HG02588 (cell line): Measurements from ENCODE around the gene GAD1.

Experiments used
- ATAC-seq: cut with Tn5 transposase; IDR thresholded peaks from one replicate; pipeline ENCODE4 v1.9.1; 2021; ENCODE audit warnings: mild to moderate bottlenecking, moderate library complexity; ENCODE audit not compliant: unreplicated experiment

GAD1 gene

DNA sequence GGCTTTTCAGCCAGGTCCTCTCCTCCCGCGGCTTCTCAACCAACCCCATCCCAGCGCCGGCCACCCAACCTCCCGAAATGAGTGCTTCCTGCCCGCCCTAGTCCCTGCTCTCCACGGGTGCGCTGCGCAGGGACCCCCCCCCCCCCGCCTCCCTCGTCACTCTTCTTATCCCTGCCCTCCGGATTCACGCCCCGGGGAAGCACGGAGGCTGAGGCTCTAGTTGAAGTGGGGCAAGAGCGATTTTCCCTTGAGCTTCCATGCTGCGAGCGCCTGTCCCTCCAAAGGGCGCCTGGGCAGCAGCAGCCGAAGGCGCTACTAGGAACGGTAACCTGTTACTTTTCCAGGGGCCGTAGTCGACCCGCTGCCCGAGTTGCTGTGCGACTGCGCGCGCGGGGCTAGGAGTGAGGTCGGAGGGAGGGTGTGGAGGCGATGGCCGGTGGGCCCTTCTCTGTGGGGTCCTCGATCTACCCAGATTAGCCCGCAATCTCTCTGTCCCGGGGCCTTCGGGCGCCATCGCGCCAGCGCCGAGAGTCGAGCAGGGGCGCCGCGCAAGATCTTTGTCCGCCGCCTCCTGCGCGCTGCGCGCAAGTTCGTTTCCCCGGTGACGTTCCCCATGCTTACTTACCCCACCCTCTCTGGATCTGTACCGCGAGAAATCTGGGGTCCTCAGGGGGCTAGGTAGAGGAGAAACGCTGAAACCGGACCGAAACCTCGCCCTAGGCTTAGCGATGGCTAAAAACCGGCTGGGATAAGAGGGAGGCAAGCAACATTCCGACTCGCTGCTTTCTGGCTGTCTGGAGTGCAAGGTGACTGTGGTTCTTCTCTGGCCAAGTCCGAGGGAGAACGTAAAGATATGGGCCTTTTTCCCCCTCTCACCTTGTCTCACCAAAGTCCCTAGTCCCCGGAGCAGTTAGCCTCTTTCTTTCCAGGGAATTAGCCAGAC lies 677 bp downstream of the GAD1 start:
- ATAC-seq, result no peak

DNA sequence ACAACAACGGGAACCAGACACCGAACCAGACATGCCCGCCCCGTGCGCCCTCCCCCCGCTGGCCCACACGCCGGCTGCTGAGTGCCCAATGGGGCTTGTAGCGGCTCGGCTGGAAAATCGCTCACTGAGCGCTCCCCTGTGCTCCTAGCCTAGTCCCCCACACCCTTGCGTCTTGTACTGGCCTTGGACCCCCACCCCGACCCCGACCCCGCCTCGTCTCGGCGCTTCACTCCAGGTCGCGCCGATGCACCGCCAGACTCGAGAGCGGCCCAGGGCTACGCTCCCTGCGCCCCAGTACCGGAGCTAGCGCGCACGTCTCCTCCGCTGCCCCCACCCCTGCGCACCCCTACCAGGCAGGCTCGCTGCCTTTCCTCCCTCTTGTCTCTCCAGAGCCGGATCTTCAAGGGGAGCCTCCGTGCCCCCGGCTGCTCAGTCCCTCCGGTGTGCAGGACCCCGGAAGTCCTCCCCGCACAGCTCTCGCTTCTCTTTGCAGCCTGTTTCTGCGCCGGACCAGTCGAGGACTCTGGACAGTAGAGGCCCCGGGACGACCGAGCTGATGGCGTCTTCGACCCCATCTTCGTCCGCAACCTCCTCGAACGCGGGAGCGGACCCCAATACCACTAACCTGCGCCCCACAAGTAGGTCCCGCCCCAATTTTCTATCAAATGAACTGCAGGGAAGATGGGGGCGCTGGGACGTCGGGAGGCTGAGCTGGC lies 1.5 kb downstream of the GAD1 start:
- no peak for ATAC-seq

DNA sequence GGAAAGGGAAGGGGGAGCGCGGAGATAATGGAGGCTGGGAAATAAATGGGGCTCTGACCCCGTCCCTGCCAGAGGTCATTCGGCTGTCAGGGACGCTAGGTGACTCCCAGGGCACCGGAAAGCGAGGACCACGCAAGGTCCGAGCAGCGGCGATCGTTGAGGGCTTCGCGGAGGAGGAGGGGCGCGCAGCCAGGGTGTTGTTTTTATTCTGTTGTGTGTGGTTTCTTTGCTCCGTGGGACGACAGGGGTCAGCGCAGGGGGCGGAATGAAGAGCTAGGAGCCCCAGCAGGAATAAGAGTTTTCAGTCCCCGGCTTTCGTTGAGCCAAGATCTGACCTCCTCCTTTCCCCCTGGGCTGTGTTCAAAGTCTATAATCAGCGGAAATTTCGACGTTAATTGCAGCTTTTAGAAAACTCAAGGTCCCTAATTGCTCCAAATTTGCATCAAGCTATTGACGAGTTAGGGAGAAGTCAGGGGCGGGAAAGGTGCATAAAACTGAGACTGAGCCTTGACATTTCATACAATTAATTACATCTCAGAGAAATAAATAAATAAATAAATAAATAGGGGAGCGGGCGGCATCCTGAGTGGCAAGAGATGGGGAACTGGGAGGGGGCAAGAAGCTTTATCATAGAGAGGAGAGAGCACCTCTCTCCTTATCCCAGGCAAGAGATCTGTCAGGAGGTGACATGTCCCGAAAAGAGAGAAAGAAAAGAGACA lies 2.2 kb downstream of the GAD1 start:
- ATAC-seq, result no peak

DNA sequence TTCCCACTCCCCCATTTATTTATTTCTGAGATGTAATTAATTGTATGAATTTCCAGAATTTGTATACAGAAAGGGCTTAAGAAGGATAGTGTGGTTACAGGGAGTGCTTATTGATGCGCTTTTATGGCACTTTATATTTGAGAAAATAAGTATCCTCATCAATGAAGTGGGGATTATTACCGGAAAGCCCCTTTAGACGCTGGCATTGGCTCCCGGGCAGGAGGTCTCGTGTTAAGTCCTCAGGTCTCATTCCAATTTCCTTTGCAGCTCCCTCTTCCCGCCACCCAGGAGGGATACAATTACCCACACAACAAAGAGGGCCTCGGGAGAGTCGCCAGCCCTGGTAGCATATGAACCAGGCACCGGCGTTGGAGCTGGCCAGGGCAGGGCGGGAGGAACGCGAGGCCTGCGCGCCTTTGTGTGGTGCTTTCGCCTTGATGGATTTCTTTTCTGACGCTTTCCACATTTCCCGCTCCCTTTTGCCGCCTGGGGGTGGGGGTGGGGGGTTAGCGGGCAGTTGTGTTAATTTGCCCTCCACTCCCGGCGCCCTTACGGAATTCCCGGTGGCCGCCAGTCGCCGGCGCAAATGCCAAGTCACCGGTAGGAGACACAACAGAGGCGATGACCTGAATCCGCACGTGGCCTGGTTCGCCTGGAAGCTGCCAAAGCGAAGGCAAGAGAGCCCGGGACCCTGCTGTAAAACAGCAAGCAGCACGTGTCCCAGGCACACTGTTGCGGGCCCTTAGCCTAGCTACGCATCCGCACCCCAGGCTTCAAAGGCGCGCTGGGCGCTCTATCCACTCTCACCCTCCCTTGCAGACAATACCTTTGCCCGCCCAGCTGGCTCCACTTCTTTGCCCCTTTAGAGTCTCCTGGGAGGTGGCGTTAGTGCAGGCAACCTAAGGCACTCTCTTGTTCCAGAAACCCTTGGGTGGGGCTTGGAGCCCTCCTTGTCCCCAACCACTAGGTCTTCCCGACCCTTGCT lies 3.3 kb downstream of the GAD1 start:
- no peak for ATAC-seq

DNA sequence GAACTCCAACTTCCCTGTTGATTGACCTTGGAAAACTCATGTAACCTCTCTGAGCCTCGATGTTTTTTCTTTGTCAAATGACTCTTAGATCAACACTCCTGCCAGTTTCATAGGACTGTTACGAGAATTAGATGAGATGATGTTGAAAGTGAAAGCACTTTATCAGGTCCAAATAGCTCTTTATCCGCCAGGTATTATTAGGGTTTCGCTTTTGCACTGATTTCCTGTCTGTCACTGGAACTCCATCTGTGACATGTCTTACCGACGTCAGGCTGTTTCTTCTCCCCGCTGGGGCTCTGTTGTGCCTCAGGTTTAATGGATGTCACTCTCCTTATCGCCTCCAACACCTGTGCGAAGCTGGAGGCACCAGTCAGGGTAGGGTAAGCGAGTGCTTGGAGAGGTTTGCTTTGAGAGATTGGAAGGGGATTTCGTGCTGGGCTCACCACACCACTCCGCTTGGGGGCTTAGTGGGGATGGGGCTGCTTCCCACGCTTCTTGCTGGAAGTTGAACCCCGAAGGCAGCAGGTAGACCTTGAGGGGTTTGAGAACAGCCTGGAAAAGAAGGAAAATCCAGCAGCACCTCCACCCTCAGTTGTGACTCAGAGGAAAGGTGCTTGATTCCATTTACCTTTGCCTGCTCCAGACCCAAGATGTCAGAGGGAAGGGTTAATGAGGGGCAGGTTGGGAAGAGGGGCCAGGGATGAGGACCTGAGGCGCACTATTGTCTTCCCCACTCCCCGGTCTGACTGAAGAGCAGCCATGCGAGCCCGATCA lies 4.3 kb downstream of the GAD1 start:
- ATAC-seq, result no peak

DNA sequence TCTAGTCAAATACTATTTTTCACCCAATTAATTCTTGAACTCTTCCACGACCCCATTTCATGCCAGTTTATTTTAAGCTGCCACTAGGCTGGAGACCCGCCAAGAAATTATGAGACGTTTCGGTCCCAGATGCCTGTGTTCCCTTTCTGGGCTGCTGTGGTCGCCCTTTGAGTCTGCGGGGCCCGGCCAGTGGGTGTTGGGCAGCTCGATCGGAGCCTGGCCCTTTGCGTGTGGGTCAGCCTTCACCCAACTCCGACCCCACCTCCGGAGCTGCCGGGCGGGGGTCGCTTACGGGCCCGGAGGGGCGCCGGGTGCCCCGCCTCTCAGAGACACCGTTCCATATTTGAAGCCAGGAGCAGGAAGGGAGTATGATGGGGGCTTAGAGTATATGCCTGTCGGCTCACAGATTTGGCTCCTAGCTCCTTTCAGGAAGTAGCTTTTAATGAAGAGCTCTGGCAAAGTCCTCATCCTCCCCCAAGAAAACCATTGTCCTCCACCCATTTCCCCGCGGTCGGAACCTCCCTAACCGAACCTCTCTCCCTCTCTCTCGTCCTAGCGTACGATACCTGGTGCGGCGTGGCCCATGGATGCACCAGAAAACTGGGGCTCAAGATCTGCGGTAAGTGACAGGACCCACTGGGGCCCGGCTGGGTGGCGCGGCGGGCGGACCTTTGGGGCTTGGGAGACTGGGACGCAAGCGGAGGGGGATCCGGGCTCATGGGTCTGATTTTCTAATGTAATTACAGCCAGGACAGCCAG lies 5.0 kb downstream of the GAD1 start:
- ATAC-seq, result no peak

DNA sequence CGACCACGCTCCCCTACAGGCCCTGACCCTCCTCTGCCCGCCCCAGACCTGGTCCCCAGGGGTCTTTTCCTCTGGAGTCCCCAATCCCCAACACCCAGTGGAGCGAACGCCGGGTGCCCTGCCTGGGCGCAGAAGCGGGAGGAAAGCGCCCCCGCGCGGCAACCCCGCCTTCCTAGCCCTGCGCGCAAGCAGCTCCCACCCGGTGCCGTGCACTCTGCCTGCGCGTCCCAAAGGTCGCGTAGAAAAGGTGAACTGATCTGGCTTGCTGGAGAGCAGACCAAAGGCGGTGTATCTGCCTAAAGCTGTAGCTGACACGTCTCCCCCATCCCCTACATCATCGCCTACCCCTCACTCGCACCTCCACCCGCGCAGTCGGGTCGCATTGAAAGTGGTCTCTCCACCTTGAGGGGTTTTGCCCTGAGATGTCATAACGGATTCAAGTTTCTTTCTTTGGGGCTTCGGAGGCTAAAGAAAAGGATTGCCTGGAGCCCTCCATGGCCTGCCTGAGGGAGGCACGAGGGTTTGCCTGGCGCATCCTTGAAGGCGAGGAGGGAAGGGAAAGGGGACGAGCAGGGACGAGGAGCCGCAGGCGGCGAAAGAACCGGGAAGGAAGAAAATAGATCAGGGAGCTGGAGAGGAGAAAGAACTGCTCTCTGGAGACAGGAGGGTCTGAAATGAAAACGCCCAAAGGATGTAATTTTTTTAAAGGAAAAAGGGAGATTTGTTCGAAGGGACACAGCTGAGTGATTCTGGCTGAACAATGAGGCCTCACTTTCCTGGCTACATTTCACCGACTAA lies 5.8 kb downstream of the GAD1 start:
- no peak for ATAC-seq

DNA sequence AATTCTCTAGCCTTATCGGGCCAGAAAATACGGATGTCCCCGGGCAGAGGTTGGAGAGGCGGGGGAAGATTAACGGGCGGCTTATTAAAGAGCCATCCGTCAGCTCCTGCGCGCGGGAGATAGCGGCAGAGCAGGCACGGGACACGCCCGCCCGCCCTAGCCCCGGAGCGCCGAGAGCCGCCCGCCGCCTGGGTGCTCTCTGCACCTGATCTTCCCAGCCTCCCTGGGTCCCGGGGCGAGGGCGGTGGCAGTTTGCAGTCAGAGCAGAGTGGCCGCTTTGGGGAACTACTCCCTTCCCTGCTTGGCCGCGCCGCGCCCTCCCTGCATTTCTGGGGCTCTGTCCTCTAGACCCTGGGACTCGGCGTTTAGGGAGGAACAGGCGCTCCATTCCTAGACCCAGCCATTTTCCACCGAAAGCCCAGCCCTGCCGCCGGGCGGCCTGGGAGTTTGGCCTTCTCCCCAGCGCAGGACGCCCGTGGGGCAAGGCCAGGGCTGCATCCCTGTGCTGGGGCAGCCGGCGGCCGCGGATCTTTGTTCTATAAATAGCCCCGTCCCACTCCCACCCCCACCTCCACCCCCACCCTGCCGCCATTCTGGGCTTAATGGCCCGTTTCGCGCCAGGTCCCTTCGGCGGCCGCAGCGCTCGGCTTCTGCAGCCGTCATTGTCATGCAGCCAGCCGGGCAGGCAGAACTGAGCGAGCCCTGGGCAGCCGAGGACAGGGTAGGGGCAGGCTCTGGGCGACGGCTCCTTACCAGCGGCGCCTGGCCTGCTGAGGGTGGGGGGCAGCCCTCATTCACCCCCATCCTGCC lies 6.6 kb downstream of the GAD1 start:
- no peak for ATAC-seq

DNA sequence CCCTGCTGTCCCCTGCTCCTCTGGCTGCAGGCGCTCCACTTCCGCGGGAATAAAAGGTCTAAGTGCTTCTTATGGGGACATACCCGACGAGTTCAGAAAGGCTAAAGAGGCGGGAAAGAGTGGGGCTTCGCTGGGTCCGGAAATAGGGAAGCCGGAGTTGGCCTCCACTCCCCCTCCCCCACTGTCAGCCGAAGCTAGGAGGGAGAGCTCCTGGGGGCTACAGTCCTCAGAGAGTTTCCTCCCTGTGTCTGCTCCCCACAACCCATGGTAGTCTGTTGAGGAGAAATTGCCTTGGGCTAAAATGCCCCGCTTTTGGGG lies 7.2 kb downstream of the GAD1 start:
- no peak for ATAC-seq

DNA sequence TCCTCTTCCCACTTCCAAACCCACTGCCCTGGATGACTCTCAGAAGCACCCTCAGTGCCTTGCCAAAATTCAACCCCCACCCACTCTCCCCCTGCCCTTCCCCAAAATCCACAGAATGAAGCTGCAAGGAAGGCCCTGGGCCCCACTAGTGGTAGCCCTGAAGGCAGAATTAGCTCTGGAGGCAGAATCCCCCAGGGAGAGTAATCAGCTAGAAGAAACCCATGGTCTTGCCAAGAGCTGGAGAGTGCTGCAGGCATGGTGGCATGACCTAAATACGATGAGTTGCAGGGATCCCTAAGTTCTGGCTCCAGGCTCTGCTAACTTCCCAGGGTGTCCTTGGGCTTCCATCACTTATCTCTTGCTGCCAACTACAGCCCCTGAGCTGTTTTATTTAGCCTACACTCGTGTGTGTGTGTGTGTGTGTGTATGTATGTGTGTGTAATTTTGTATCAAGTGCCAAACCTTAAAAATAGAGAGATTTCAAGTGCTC lies 7.9 kb downstream of the GAD1 start:
- ATAC-seq, result no peak

DNA sequence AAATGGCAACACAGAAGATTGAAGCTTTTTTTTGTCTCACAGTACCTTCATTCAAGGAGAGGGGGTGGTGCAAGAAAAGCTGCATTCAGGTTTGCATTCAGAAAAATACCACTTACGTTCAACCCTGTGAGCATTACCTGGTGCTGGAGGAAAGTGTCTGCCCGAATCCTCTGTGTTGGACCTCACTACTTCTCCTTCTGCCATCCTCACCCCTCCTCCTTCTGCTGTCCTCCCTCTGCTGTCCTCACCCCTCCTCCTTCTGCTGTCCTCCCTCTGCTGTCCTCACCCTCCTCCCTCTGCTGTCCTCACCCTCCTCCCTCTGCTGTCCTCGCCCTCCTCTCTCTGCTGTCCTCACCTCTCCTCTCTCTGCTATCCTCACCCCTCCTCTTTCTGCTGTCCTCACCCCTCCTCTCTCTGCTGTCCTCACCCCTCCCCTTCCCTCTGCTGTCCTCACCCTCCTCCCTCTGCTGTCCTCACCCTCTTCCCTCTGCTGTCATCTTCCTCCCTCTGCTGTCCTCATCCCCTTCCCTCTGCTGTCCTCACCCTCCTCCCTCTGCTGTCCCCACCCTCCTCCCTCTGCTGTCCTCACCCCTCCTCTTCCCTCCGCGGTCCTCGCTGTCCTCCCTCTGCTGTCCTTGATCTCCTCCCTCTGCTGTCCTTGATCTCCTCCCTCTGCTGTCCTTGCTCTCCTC lies 11.3 kb downstream of the GAD1 start:
- ATAC-seq, result no peak

DNA sequence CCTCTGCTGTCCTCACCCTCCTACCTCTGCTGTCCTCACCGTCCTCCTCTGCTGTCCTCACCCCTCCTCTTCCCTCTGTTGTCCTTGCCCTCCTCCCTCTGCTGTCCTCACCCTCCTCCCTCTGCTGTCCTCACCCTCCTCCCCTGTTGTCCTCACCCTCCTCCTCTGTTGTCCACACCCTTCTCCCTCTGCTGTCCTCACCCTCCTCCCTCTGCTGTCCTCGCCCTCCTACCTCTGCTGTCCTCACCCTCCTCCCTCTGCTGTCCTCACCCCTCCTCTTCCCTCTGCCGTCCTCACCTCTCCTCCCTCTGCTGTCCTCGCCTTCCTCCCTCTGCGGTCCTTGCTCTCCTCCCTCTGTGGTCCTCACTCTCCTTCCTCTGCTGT lies 11.8 kb downstream of the GAD1 start:
- ATAC-seq, result no peak

DNA sequence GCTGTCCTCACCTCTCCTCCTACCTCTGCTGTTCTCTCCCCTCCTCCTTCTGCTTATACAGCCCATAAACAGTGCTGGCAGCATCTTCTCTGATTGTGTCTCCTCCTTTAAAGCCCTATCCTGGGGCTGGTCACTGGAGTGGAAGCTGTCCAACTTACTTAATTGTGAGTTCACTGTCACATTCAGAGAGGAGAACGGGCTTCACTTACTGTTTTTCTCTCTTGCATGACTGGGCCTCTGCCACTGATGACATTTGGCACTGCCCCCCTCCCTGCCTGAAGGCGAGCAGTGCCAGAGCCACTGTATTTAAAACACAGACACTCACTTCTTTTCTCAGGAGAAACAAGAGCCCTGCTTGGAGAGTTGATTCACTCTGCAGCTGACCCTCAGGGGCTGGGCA lies 12.3 kb downstream of the GAD1 start:
- ATAC-seq, result no peak

DNA sequence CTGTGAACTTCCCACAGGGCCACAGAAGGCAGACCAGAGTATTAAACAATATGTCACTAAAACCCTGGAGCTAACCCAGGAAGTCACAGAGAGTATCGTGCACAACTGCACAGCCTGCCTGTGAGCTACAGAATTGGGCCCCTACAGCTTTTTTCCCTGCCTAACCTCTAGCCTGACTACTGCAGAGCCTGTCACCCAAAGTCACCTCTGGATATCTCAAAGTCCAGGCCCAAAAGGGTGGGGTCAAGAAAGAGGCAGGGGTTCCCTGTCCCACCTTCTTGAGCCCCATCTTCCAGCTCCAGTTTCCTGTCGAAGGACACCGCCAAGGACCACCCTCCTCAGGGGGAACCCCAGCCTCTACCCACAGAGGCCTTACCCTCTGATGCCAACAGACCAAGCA lies 13.5 kb downstream of the GAD1 start:
- ATAC-seq, result no peak

DNA sequence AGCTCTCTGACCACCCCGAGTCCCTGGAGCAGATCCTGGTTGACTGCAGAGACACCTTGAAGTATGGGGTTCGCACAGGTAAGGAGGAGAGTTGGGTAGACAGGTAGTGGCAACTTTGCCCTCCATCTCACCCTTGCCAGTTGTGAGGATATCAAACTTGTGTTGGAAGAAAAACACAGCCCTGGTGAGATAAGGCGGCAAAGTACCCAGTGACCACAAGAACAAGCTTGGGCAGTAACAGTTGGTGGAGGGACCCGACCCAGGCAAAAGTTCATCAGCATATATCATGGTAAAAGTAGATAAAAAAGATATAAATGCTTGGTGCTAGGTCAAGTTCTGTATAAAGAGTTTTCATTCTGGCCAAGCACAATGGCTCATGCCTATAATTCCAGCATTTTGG lies 14.4 kb downstream of the GAD1 start:
- ATAC-seq, result no peak

DNA sequence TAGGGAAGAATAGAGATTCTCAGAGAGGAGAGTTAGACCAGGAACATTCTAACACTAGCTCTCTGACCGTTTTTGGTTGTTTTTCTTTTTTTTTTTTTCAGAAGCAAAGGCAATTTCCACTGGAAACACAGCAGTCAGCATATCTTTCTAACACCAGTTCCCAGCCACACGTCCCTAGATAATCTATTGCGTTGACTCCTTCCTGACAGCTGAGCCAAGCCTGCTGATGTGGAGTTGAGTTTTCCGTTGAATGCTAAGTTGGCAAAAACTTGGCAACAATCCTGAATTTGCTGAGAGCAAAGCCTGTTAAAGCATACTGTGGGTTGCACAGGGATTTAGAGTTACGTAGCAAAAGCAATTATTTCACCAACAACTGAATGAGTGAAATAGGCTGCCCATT lies 19.3 kb downstream of the GAD1 start:
- ATAC-seq, result no peak

DNA sequence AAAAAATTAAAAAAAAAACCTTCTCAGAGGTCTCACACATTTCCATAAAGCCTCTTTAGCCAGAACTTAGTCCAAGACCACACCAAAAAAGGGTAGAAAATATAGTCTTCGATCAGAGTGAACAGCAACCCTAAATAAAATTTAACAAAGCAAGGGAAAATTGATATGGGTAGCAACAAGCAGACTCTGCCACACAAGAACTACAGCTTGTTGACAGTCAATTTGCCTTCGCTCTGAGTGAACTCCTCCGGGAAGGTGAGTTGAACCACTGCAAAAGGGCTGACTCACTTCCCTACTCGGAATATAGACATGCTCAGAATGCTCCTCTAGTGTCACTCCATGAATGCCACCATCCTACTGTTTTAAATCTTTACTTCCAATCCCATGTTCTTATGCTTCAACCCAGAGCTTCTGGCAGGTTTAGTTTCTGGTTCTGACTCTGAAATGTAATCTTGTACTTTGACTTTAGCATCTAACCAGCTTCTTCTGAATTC lies 24.1 kb downstream of the GAD1 start:
- ATAC-seq, result no peak
